ENCODE data around the gene FGF18.
"Not testable (repeated sequence)": the region's sequence is repeated elsewhere in the genome, so short reads cannot be mapped to it uniquely, and the experiment has no call there.

FGF18 gene

GRCh38 chr5:171401167-171401947, 18.1 kb upstream of the FGF18 start:
- no peak for DNase-seq

- DNase-seq, result not testable (repeated sequence)
Observed at GRCh38 chr5:171402751-171403150, 16.7 kb upstream of the FGF18 start.

- DNase-seq, result no peak
Observed at GRCh38 chr5:171405615-171406014, 13.8 kb upstream of the FGF18 start.

- no peak for DNase-seq
Observed at GRCh38 chr5:171407234-171407633, 12.2 kb upstream of the FGF18 start.

- no peak for DNase-seq
Observed at GRCh38 chr5:171409164-171410136, 10.0 kb upstream of the FGF18 start.

GRCh38 chr5:171410181-171410580, 9.3 kb upstream of the FGF18 start:
- no peak for DNase-seq

GRCh38 chr5:171412186-171412585, 7.3 kb upstream of the FGF18 start:
- DNase-seq, result no peak

- no peak for DNase-seq
Observed at GRCh38 chr5:171413153-171413910, 6.1 kb upstream of the FGF18 start.

GRCh38 chr5:171413993-171414392, 5.5 kb upstream of the FGF18 start:
- DNase-seq, result not testable (repeated sequence)

GRCh38 chr5:171415115-171415730, 4.2 kb upstream of the FGF18 start:
- DNase-seq, result no peak

GRCh38 chr5:171416160-171417049, 3.0 kb upstream of the FGF18 start:
- no peak for DNase-seq

- no peak for DNase-seq
Observed at GRCh38 chr5:171418316-171418981, 998 bp upstream of the FGF18 start.

GRCh38 chr5:171419688-171420430, 412 bp downstream of the FGF18 start:
- no peak for DNase-seq

- no peak for DNase-seq
Observed at GRCh38 chr5:171420431-171421241, 1.2 kb downstream of the FGF18 start.

GRCh38 chr5:171421331-171422262, 2.1 kb downstream of the FGF18 start:
- DNase-seq, result no peak

- no peak for DNase-seq
Observed at GRCh38 chr5:171422495-171422894, 3.0 kb downstream of the FGF18 start.

- no peak for DNase-seq
Observed at GRCh38 chr5:171422902-171423663, 3.6 kb downstream of the FGF18 start.
